Thoracic aorta (tissue), 2 donors: ENCODE measurements around the gene NKD1. TPM values are rescaled to one million over a fixed set of nuclear protein-coding genes. Genes with fewer than 3 reads are reported as not detected.

Experiments
- ATAC-seq: fragments of 150-250 bp; one replicate; pipeline ENCODE4 v1.8.0; 2017; ENCODE audit warnings: low read depth; ENCODE audit not compliant: insufficient number of reproducible peaks, low FRiP score
- DNase-seq: peaks from one replicate; pipeline ENCODE4 v3.0.0-alpha.2; 2020; ENCODE audit warnings: low spot score
- H3K27ac ChIP-seq, 2 donors: fragments of 200-600 bp; sonication (generic); 1 replicate in 1 of 2; 2 replicates in 1 of 2; pipeline ENCODE4 v1.5.1; 2016; ENCODE audit warnings: mild to moderate bottlenecking in 2 of 2, moderate library complexity in 2 of 2
- H3K27me3 ChIP-seq: fragments of 200-600 bp; sonication (generic); replicated peaks from 2 replicates; pipeline ENCODE4 v1.6.0; 2016; ENCODE audit warnings: mild to moderate bottlenecking; ENCODE audit not compliant: insufficient read depth
- H3K36me3 ChIP-seq: fragments of 200-600 bp; sonication (generic); one replicate; pipeline ENCODE4 v1.5.1; 2016
- H3K4me1 ChIP-seq, 2 donors: fragments of 200-600 bp; sonication (generic); 1 replicate in 1 of 2; 2 replicates in 1 of 2; pipeline versions ENCODE4 v1.5.1 to v1.6.0; 2016; ENCODE audit warnings: low read depth in 2 of 2, mild to moderate bottlenecking in 1 of 2; ENCODE audit not compliant: control insufficient read depth in 1 of 2
- H3K4me3 ChIP-seq: fragments of 200-600 bp; sonication (generic); 2 replicates; pipeline ENCODE4 v1.5.1; 2016; ENCODE audit warnings: mild to moderate bottlenecking
- H3K9me3 ChIP-seq: fragments of 200-600 bp; sonication (generic); 2 replicates; pipeline ENCODE4 v1.5.1; 2016
- CTCF ChIP-seq: fragments of 200-600 bp; sonication (generic); IDR thresholded peaks from one replicate; pipeline ENCODE4 v1.5.1; 2019; ENCODE audit warnings: antibody characterized with exemption
- total RNA-seq, 2 donors: library from RNA; depleted of rRNA; stranded (reverse); fragments of >200 nt; gene quantifications; one replicate each; pipeline versions ENCODE4 v1.1.0 to v1.2.3, GENCODE V29; 2016

Gene NKD1
- total RNA-seq, 2 donors from 2014 or later = 30.2 to 41.7 TPM

- DNase-seq (no peak), ATAC-seq (no peak)
- Histone ChIP-seq H3K4me1 (peaks cover 45 to 87% of the 10 kb centered on the region in 2 donors), H3K27me3 (no peaks in the 10 kb centered on the region), H3K9me3 (no peaks in the 10 kb centered on the region), H3K36me3 (peaks cover 2% of the 10 kb centered on the region), H3K4me3 (no peak overlapping the region), H3K27ac (peak overlapping the region; percentile 91 to 92)
- TF ChIP-seq CTCF = no peak
Measured at GRCh38 chr16:50604610-50605009, 56.4 kb downstream of the NKD1 start.

GRCh38 chr16:50605733-50606430 is 57.7 kb downstream of the NKD1 start:
- DNase-seq (no peak), ATAC-seq (no peak)
- no peak for TF ChIP-seq CTCF
- peak overlapping the region; percentile 91 to 92 for H3K27ac ChIP-seq
- no peaks in the 10 kb centered on the region for H3K27me3 ChIP-seq
- H3K4me1 ChIP-seq = peaks cover 34 to 84% of the 10 kb centered on the region in 2 donors
- no peaks in the 10 kb centered on the region for H3K9me3 ChIP-seq
- H3K36me3 ChIP-seq = peaks cover 3% of the 10 kb centered on the region
- H3K4me3 ChIP-seq = no peak overlapping the region

GRCh38 chr16:50606431-50607050 is 58.3 kb downstream of the NKD1 start:
- no peak for TF ChIP-seq CTCF
- Histone ChIP-seq H3K27ac (peak overlapping the region; percentile 36 to 92), H3K4me1 (peaks cover 28 to 83% of the 10 kb centered on the region in 2 donors), H3K27me3 (no peaks in the 10 kb centered on the region), H3K36me3 (peaks cover 3% of the 10 kb centered on the region), H3K4me3 (no peak overlapping the region), H3K9me3 (no peaks in the 10 kb centered on the region)
- DNase-seq = no peak
- no peak for ATAC-seq

- no peak for TF ChIP-seq CTCF
- H3K4me1 ChIP-seq = peaks cover 23 to 78% of the 10 kb centered on the region in 2 donors
- peaks cover 3% of the 10 kb centered on the region for H3K36me3 ChIP-seq
- no peaks in the 10 kb centered on the region for H3K27me3 ChIP-seq
- ATAC-seq (no peak), DNase-seq (no peak)
- H3K4me3 ChIP-seq = no peak overlapping the region
- H3K9me3 ChIP-seq = no peaks in the 10 kb centered on the region
- peak overlapping the region; percentile 36 to 92 for H3K27ac ChIP-seq
Measured at GRCh38 chr16:50607051-50607431, 58.8 kb downstream of the NKD1 start.

GRCh38 chr16:50607447-50607846 is 59.3 kb downstream of the NKD1 start:
- peak overlapping the region; percentile 36 to 92 for H3K27ac ChIP-seq
- H3K36me3 ChIP-seq = peaks cover 3% of the 10 kb centered on the region
- peaks cover 21 to 78% of the 10 kb centered on the region in 2 donors for H3K4me1 ChIP-seq
- no peak for TF ChIP-seq CTCF
- H3K27me3 ChIP-seq = no peaks in the 10 kb centered on the region
- H3K4me3 ChIP-seq = no peak overlapping the region
- ATAC-seq = no peak
- no peak for DNase-seq
- H3K9me3 ChIP-seq = no peaks in the 10 kb centered on the region
